Astrocyte of the hippocampus (primary cell): Measurements from ENCODE around the gene SMC1A.

Experiments used
- DNase-seq: peaks from one replicate; pipeline ENCODE4 v3.0.0; 2011; ENCODE audit warnings: low read depth, low spot score

SMC1A gene

DNA sequence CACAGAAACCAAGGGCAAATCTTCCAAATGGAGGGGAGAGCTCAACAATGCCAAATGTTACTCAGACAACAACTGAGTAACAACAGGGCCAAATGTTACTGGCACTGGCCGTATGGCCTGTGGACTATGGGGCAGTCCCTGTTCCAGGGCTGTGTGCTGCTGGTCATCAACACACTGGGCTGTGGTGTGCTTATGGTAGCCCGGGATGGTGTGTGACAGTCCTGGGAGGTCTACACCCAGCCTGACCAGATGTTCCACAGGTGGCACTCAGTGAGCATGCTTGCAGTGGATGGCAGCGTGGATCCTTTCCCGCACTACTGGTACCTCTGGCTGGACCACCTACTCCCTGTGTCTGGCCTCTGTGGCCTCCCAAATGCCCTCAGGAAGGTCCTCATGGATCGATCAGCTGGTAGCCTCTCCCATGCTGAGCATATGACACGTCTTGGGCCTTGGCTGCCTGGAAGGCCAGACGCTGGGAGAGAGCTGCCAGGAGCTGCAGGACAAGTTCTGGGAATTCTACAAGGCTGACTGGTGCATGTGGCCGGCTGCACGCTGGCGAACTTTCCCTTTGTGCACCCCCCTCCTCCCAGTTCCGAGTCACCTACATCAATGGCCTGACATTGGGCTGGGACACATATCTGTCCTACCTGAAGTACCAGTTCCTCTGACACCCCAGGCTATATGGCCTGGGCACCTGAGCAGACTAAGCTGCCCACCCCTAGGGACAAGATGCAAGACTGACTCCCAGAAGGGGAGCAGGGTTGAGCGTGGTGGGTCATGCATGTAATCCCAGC is 81.4 kb downstream of the SMC1A start:
- DNase-seq, result no peak

DNA sequence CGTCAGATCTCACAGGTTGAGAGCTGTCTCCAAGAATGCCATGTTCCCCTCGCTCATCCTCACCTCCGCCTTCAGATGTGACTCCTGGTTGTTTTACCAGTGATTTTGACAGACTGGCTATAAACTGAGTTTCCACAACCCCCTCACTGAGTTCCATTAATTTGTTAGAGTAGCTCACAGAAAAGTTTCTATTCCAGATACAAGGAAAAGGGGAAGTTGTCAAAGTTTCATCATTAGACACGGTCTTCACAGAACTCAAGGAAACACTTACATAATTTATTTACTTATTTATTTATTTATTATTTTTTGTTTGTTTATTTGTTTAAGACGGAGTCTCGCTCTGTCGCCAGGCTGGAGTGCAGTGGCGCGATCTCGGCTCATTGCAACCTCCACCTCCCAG is 85.4 kb downstream of the SMC1A start:
- no peak for DNase-seq

DNA sequence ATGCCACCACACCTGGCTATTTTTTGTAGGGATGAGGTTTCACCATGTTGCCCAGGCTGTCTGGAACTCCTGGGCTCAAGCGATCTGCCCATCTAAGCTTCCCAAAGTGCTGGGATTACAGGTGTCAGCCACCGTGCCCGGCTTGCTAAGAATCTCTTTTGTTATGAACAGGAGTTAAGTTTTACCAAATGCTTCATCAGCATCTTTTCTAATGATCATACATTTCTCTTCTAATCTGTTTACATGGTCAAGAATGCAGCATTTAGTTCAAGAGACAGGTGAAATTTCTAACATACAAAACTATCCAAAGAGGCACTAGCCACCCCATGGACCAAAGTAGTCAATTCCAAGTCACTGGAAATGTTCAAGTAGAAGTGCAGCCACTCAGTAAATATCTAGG is 88.6 kb downstream of the SMC1A start:
- DNase-seq, result no peak

DNA sequence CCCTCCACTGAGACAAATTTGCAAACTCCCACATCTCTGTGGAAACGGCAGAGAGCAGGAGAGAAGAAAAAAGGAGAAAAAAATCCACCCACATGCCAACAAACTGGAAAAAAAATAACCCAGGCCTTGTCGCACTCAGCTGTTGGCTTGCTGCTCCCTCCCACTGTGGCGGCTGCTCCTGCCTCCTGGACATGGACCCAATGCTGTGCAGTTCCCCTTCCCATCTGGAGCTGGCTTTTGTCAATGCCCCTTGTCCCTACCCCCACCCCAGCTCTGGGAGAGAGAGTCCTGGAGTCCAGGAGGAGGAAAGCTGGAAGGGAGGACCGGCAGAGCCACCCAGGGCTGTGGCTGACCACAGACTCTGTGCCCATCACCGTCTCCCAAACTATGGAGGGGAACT is 90.2 kb downstream of the SMC1A start:
- no peak for DNase-seq

DNA sequence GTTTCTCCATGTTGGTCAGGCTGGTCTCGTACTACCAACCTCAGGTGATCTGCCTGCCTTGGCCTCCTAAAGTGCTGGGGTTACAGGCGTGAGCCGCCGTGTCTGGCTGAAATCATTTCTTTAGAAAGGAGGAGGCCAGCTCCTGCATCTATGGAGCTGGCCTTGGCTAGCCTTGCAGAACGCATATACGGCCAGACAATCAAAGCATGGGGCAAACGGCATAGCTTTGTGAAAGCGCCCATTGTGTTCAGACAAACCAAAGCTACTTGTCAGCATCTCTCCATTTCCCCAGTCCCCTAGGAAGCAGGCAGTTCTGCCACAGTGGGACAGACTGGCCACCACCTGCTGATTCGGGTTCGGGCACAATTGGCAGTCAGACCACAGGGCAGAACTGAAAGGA is 92.1 kb downstream of the SMC1A start:
- no peak for DNase-seq

DNA sequence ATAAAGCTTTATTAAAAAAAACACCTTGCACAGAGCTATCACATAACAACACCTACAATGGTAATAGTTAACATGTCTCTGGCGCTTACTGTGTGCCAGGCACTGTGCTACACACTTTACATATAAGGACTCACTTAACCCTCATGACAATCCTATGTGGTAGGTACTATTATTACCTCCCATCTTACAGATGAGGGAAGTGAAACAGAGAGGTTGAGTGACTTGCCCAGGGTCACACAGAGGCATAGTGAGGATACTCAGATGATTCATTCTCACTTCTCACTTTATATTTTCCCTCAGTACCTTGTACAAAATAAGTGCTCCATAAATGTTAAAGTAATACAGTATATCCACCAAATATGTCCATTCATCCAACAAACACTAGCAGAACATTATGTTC is 97.7 kb downstream of the SMC1A start:
- no peak for DNase-seq
